Peyer's patch (tissue), 4 donors: ENCODE measurements around the gene MFRP.

Source experiments
- POLR2A ChIP-seq, 2 donors: fragments of 450-650 bp; IDR thresholded peaks; one replicate each; pipeline ENCODE4 v1.5.1; 2017; ENCODE audit warnings: antibody characterized with exemption in 2 of 2, mild to moderate bottlenecking in 2 of 2, moderate library complexity in 2 of 2
- TF ChIP-seq, protein P1 (sequence below), 6 experiments: fragments of 450-650 bp in 4 of 6; fragments of 200-600 bp in 2 of 6; sonication (generic) in 1 of 6; IDR thresholded peaks; one replicate each; pipeline ENCODE4 v1.5.1; 2017 to 2019; ENCODE audit warnings: antibody characterized with exemption in 6 of 6, mild to moderate bottlenecking in 3 of 6, moderate library complexity in 1 of 6

DNA sequence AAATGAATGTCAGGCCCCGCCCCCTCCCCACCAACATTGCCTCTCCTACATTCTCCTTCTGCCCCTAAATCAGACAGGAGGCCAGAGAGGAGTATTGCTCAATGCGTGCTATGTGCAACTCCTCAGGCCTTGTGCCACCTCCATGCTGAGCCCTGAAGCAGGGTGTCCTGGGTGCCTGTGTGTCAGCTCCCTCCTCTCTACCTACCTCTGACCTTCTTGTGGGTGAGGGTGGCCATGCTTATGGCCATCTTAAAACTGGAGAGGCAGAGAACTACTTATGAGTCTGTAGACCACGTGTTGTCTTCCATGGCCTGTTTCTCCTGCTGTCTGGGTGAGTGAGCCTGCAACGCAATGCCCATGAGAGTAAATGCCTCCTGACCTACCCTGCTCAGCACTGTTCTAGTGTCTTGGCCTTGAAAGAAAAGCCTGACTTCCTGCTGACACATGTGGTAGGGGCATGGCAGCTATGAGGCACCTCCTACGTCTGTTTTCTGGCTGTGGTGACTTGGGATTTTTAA is 40.1 kb downstream of the MFRP start:
- no peak for TF ChIP-seq POLR2A (IDR thresholded peaks at IDR 0.05)
- TF ChIP-seq, protein P1, sequence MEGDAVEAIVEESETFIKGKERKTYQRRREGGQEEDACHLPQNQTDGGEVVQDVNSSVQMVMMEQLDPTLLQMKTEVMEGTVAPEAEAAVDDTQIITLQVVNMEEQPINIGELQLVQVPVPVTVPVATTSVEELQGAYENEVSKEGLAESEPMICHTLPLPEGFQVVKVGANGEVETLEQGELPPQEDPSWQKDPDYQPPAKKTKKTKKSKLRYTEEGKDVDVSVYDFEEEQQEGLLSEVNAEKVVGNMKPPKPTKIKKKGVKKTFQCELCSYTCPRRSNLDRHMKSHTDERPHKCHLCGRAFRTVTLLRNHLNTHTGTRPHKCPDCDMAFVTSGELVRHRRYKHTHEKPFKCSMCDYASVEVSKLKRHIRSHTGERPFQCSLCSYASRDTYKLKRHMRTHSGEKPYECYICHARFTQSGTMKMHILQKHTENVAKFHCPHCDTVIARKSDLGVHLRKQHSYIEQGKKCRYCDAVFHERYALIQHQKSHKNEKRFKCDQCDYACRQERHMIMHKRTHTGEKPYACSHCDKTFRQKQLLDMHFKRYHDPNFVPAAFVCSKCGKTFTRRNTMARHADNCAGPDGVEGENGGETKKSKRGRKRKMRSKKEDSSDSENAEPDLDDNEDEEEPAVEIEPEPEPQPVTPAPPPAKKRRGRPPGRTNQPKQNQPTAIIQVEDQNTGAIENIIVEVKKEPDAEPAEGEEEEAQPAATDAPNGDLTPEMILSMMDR (IDR thresholded peaks at IDR 0.05): no peak
